Vagina (tissue), 2 donors: ENCODE results near the gene EFCAB6. TPM values are rescaled to one million over a fixed set of nuclear protein-coding genes. Genes with fewer than 3 reads are reported as not detected.

Source experiments
- DNase-seq, 2 donors: peaks; one replicate each; pipeline ENCODE4 v3.0.0-alpha.2; 2017; ENCODE audit errors: extremely low spot score in 2 of 2
- H3K27ac ChIP-seq: fragments of 200-600 bp; sonication (generic); one replicate; pipeline ENCODE4 v1.5.1; 2019
- H3K27me3 ChIP-seq: fragments of 200-600 bp; sonication (generic); one replicate; pipeline ENCODE4 v1.5.1; 2019
- H3K36me3 ChIP-seq, 2 donors: fragments of 200-600 bp; sonication (generic); one replicate each; pipeline ENCODE4 v1.5.1; 2017 to 2019
- H3K4me1 ChIP-seq: fragments of 200-600 bp; sonication (generic); one replicate; pipeline ENCODE4 v1.5.1; 2019
- H3K4me3 ChIP-seq, 2 donors: fragments of 200-600 bp; sonication (generic); 1 replicate in 1 of 2; 2 replicates in 1 of 2; pipeline ENCODE4 v1.5.1; 2016 to 2019
- H3K9me3 ChIP-seq: fragments of 200-600 bp; sonication (generic); one replicate; pipeline ENCODE4 v1.5.1; 2019
- CTCF ChIP-seq, 3 experiments: fragments of 450-650 bp in 2 of 3; fragments of 200-600 bp in 1 of 3; sonication (generic) in 1 of 3; IDR thresholded peaks; one replicate each; pipeline ENCODE4 v1.5.1; 2017 to 2019; ENCODE audit warnings: antibody characterized with exemption in 3 of 3, mild to moderate bottlenecking in 2 of 3, moderate library complexity in 2 of 3
- POLR2A ChIP-seq, 2 donors: fragments of 450-650 bp; IDR thresholded peaks; one replicate each; pipeline ENCODE4 v1.6.1; 2017; ENCODE audit warnings: antibody characterized with exemption in 2 of 2, mild to moderate bottlenecking in 2 of 2, moderate library complexity in 2 of 2
- POLR2AphosphoS5 ChIP-seq, 2 donors: sonication (generic); formaldehyde crosslinking; IDR thresholded peaks; one replicate each; pipeline ENCODE4 v1.9.0; 2017; ENCODE audit warnings: antibody characterized with exemption in 2 of 2, mild to moderate bottlenecking in 2 of 2, low read depth in 1 of 2; ENCODE audit not compliant: insufficient read depth in 1 of 2
- intact Hi-C: fragments of 100-400 bp; cut with DNase I; formaldehyde crosslinking; loops from one replicate; pipeline ENCODE4 v1.15.1; 2023
- total RNA-seq: library from RNA; depleted of rRNA; stranded (reverse); fragments of >200 nt; gene quantifications from one replicate; pipeline ENCODE4 v1.2.3, GENCODE V29; 2016

Gene EFCAB6
- total RNA-seq, 1 donor from 2014 or later, result 1.7 TPM

GRCh38 chr22:43543522-43544288 is 268.4 kb downstream of the EFCAB6 start:
- Histone ChIP-seq H3K9me3 (no peaks in the 10 kb centered on the region), H3K4me3 (no peak overlapping the region), H3K27me3 (no peaks in the 10 kb centered on the region), H3K4me1 (no peaks in the 10 kb centered on the region), H3K27ac (no peak overlapping the region), H3K36me3 (no peaks in the 10 kb centered on the region)
- DNase-seq, result peak in 1 of 2 donors; percentile 55
- no peak for TF ChIP-seq CTCF (IDR thresholded peaks at IDR 0.05)
- no peak for TF ChIP-seq POLR2AphosphoS5 (IDR thresholded peaks at IDR 0.05; ENCODE audit: insufficient read depth in 1 of 2, low read depth in 1 of 2)
- TF ChIP-seq POLR2A (IDR thresholded peaks at IDR 0.05), result no peak
- intact Hi-C loops, result no loop called here

- Histone ChIP-seq H3K4me3 (no peak overlapping the region), H3K27me3 (no peaks in the 10 kb centered on the region), H3K36me3 (no peaks in the 10 kb centered on the region), H3K27ac (no peak overlapping the region), H3K9me3 (no peaks in the 10 kb centered on the region), H3K4me1 (no peaks in the 10 kb centered on the region)
- TF ChIP-seq POLR2A (IDR thresholded peaks at IDR 0.05) (no peak), POLR2AphosphoS5 (IDR thresholded peaks at IDR 0.05; ENCODE audit: insufficient read depth in 1 of 2, low read depth in 1 of 2) (no peak), CTCF (IDR thresholded peaks at IDR 0.05) (no peak)
- intact Hi-C loops, result no loop called here
- peak in 1 of 2 donors; percentile 67 for DNase-seq
Measured at GRCh38 chr22:43542681-43543521, 269.2 kb downstream of the EFCAB6 start.

GRCh38 chr22:43541462-43542407 is 270.4 kb downstream of the EFCAB6 start:
- Histone ChIP-seq H3K4me1 (no peaks in the 10 kb centered on the region), H3K36me3 (no peaks in the 10 kb centered on the region), H3K9me3 (peaks cover 6% of the 10 kb centered on the region), H3K27me3 (no peaks in the 10 kb centered on the region), H3K4me3 (no peak overlapping the region), H3K27ac (no peak overlapping the region)
- peak in 1 of 2 donors; percentile 91 for DNase-seq
- TF ChIP-seq POLR2AphosphoS5 (IDR thresholded peaks at IDR 0.05; ENCODE audit: insufficient read depth in 1 of 2, low read depth in 1 of 2) (no peak), CTCF (IDR thresholded peaks at IDR 0.05) (no peak), POLR2A (IDR thresholded peaks at IDR 0.05) (no peak)
- intact Hi-C loops, result no loop called here

GRCh38 chr22:43541022-43541421 is 271.1 kb downstream of the EFCAB6 start:
- peak in 1 of 2 donors; percentile 61 for DNase-seq
- no peak overlapping the region for H3K4me3 ChIP-seq
- H3K27me3 ChIP-seq, result no peaks in the 10 kb centered on the region
- no peaks in the 10 kb centered on the region for H3K4me1 ChIP-seq
- H3K27ac ChIP-seq, result no peak overlapping the region
- intact Hi-C loops, result no loop called here
- TF ChIP-seq POLR2AphosphoS5 (IDR thresholded peaks at IDR 0.05; ENCODE audit: insufficient read depth in 1 of 2, low read depth in 1 of 2), result no peak
- no peak for TF ChIP-seq POLR2A (IDR thresholded peaks at IDR 0.05)
- TF ChIP-seq CTCF (IDR thresholded peaks at IDR 0.05), result no peak
- H3K9me3 ChIP-seq, result peaks cover 6% of the 10 kb centered on the region
- H3K36me3 ChIP-seq, result no peaks in the 10 kb centered on the region
